H1 (cell line): ENCODE data around the gene LIPJ. TPM values are rescaled to one million over a fixed set of nuclear protein-coding genes. Genes with fewer than 3 reads are reported as not detected.

ENCODE experiments used
- HDAC6 ChIP-seq: IDR thresholded peaks from one replicate; pipeline ENCODE4 v1.7.1; 2012; ENCODE audit warnings: low read depth, mild to moderate bottlenecking, inconsistent platforms, low read length, moderate library complexity
- JUND ChIP-seq: IDR thresholded peaks from 2 replicates; pipeline ENCODE4 v1.6.1; 2011; ENCODE audit warnings: mild to moderate bottlenecking, improper control_type of control experiment, low read length
- KDM1A ChIP-seq: fragments of 200-600, 300-600 bp; sonication (generic); IDR thresholded peaks from 2 replicates; pipeline ENCODE4 v1.7.1; 2016; ENCODE audit warnings: mild to moderate bottlenecking, low read length, borderline replicate concordance
- polyA plus RNA-seq, 7 experiments: library from polyadenylated mRNA; depleted of rRNA in 3 of 7; stranded (reverse) in 5 of 7; unstranded in 2 of 7; fragments of >200 nt in 5 of 7; fragments of 200-250 nt in 2 of 7; gene quantifications; 1 replicate in 5 of 7; 2 replicates in 1 of 7; 4 replicates in 1 of 7; pipeline versions ENCODE4 v1.2.1 to v1.2.3, GENCODE V29; 2011 to 2013; ENCODE audit warnings: missing spikeins in 2 of 7, mixed read lengths in 2 of 7
- total RNA-seq: library from RNA; stranded (reverse); fragmentation: NEBNext Ultra II Directional; extraction: Animal tissue kit (Norgen Biotek cat#: 25700); gene quantifications from 2 replicates; pipeline ENCODE4 v1.2.1, GENCODE V29; 2021
- TF ChIP-seq, protein P1 (sequence below): IDR thresholded peaks from 2 replicates; pipeline ENCODE4 v1.6.1; 2012; ENCODE audit warnings: low read length, inconsistent platforms

Gene LIPJ
- total and polyA plus RNA-seq, 2 of the 8 experiments (the other 6 are each of a cell fraction or from before 2014, with no cell fraction given), result not detected

GRCh38 chr10:88537322-88537721 is 49.2 kb upstream of the LIPJ start (continued):
- no peak for TF ChIP-seq JUND
- TF ChIP-seq, protein P1, sequence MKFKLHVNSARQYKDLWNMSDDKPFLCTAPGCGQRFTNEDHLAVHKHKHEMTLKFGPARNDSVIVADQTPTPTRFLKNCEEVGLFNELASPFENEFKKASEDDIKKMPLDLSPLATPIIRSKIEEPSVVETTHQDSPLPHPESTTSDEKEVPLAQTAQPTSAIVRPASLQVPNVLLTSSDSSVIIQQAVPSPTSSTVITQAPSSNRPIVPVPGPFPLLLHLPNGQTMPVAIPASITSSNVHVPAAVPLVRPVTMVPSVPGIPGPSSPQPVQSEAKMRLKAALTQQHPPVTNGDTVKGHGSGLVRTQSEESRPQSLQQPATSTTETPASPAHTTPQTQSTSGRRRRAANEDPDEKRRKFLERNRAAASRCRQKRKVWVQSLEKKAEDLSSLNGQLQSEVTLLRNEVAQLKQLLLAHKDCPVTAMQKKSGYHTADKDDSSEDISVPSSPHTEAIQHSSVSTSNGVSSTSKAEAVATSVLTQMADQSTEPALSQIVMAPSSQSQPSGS, result no peak
- no peak for TF ChIP-seq HDAC6
- TF ChIP-seq KDM1A, result no peak
